CD4-positive, alpha-beta T cell treated with Interleukin-15 for 4 hours (primary cell): ENCODE results near the gene RUNX3.

Experiments used
- DNase-seq: peaks from one replicate; pipeline ENCODE4 v3.0.0-alpha.2; 2020; ENCODE audit warnings: low spot score

The RUNX3 gene

GRCh38 chr1:24963099-24963872, 33.2 kb upstream of the RUNX3 start:
- DNase-seq, result peak; percentile 46

- no peak for DNase-seq
Observed at GRCh38 chr1:24961961-24962861, 32.1 kb upstream of the RUNX3 start.

GRCh38 chr1:24961334-24961733, 31.3 kb upstream of the RUNX3 start:
- DNase-seq, result no peak

GRCh38 chr1:24960071-24960801, 30.2 kb upstream of the RUNX3 start:
- DNase-seq, result no peak

- no peak for DNase-seq
Observed at GRCh38 chr1:24959623-24959975, 29.5 kb upstream of the RUNX3 start.

- no peak for DNase-seq
Observed at GRCh38 chr1:24958766-24959622, 28.9 kb upstream of the RUNX3 start.

- no peak for DNase-seq
Observed at GRCh38 chr1:24957808-24958752, 28.0 kb upstream of the RUNX3 start.

GRCh38 chr1:24957016-24957807, 27.1 kb upstream of the RUNX3 start:
- no peak for DNase-seq

GRCh38 chr1:24955779-24956365, 25.8 kb upstream of the RUNX3 start:
- DNase-seq, result no peak

GRCh38 chr1:24955161-24955560, 25.1 kb upstream of the RUNX3 start:
- peak; percentile 84 for DNase-seq

GRCh38 chr1:24954631-24955030, 24.6 kb upstream of the RUNX3 start:
- no peak for DNase-seq

GRCh38 chr1:24954022-24954421, 23.9 kb upstream of the RUNX3 start:
- no peak for DNase-seq

GRCh38 chr1:24952413-24952841, 22.4 kb upstream of the RUNX3 start:
- DNase-seq, result peak; percentile 66

GRCh38 chr1:24951810-24952412, 21.8 kb upstream of the RUNX3 start:
- DNase-seq, result no peak

- no peak for DNase-seq
Observed at GRCh38 chr1:24951337-24951736, 21.3 kb upstream of the RUNX3 start.

- no peak for DNase-seq
Observed at GRCh38 chr1:24949331-24949881, 19.3 kb upstream of the RUNX3 start.

GRCh38 chr1:24948079-24948827, 18.2 kb upstream of the RUNX3 start:
- no peak for DNase-seq
